Kidney (tissue), 14 donors: ENCODE data around the gene IL3. TPM values are rescaled to one million over a fixed set of nuclear protein-coding genes. Genes with fewer than 3 reads are reported as not detected.

Experiments
- DNase-seq, 5 donors: peaks; one replicate each; pipeline ENCODE4 v3.0.0-alpha.2; 2013 to 2020
- FAIRE-seq: peaks from 2 replicates; lab custom pipeline; 2012; peaks lifted over from hg19 to GRCh38; lab: Jason Lieb, UNC
- H3K27ac ChIP-seq, 2 donors: one replicate each; pipeline ENCODE4 v1.7.0; 2013; ENCODE audit warnings: low read depth in 2 of 2, low read length in 2 of 2, inconsistent platforms in 1 of 2
- H3K27me3 ChIP-seq: one replicate; pipeline ENCODE4 v1.7.1; 2013; ENCODE audit warnings: low read length, inconsistent platforms; ENCODE audit not compliant: control insufficient read depth, insufficient read depth
- H3K36me3 ChIP-seq, 3 donors: one replicate each; pipeline versions ENCODE4 v1.7.0 to v1.7.1; 2013; ENCODE audit warnings: low read length in 3 of 3, control low read depth in 1 of 3, inconsistent platforms in 1 of 3; ENCODE audit not compliant: insufficient read depth in 3 of 3, control insufficient read depth in 2 of 3
- H3K4me1 ChIP-seq, 3 donors: one replicate each; pipeline versions ENCODE4 v1.7.0 to v1.7.1; 2013; ENCODE audit warnings: low read length in 3 of 3, inconsistent platforms in 1 of 3, low read depth in 1 of 3; ENCODE audit not compliant: control insufficient read depth in 2 of 3, insufficient read depth in 2 of 3
- H3K4me3 ChIP-seq, 3 donors: one replicate each; pipeline versions ENCODE4 v1.7.0 to v1.8.1; 2013; ENCODE audit warnings: low read length in 3 of 3, control low read depth in 1 of 3, inconsistent platforms in 1 of 3
- H3K9ac ChIP-seq, 3 donors: one replicate each; pipeline versions ENCODE4 v1.7.0 to v1.7.1; 2013; ENCODE audit warnings: low read length in 3 of 3, control low read depth in 1 of 3, inconsistent platforms in 1 of 3
- H3K9me3 ChIP-seq, 3 donors: one replicate each; pipeline versions ENCODE4 v1.7.0 to v1.7.1; 2013; ENCODE audit warnings: low read length in 3 of 3, control low read depth in 1 of 3, inconsistent platforms in 1 of 3; ENCODE audit not compliant: control insufficient read depth in 2 of 3, insufficient read depth in 1 of 3
- CTCF ChIP-seq: IDR thresholded peaks from 3 replicates; pipeline ENCODE4 v1.5.1; 2012; ENCODE audit warnings: mild to moderate bottlenecking, moderate library complexity, borderline replicate concordance; ENCODE audit not compliant: insufficient read depth; ENCODE audit errors: extremely low read depth
- intact Hi-C: fragments of 100-400 bp; cut with DNase I; formaldehyde crosslinking; loops from one replicate; pipeline ENCODE4 v1.11.1; 2022
- polyA plus RNA-seq: library from polyadenylated mRNA; stranded (reverse); fragments of 350-450 nt; fragmentation: Illumina TruSeq; extraction: RNeasy Lipid Tissue Mini Kit (QIAGEN cat#74804); gene quantifications from one replicate; pipeline ENCODE4 v1.2.3, GENCODE V29; 2014; ENCODE audit warnings: low read depth, low replicate concordance; ENCODE audit not compliant: insufficient read depth
- total RNA-seq: library from RNA; stranded (reverse); fragmentation: NEBNext Ultra II Directional; extraction: Animal tissue kit (Norgen Biotek cat#: 25700); gene quantifications from one replicate; pipeline ENCODE4 v1.2.1, GENCODE V29; 2021
- donor health status: control.
- donor health status: control.
- donor health status: control.
- donor health status: control.
- donor health status: control.
- donor health status: DM: yes; HTN: yes; CAD: no.
- donor health status: Normal renal cell carcinoma (clear cell type).

Gene IL3
- total and polyA plus RNA-seq, 2 donors from 2014 or later = not detected

- H3K27ac ChIP-seq = no peak overlapping the region
- H3K9ac ChIP-seq = no peak overlapping the region
- FAIRE-seq (no peak), DNase-seq (no peak)
- peaks cover 3% of the 10 kb centered on the region for H3K27me3 ChIP-seq
- H3K9me3 ChIP-seq = no peaks in the 10 kb centered on the region
- no peak overlapping the region for H3K4me3 ChIP-seq
- H3K4me1 ChIP-seq = no peaks in the 10 kb centered on the region
- no peak for TF ChIP-seq CTCF
- intact Hi-C loops = no loop called here
- H3K36me3 ChIP-seq = no peaks in the 10 kb centered on the region
Measured at GRCh38 chr5:132016721-132017250, 43.7 kb upstream of the IL3 start.

GRCh38 chr5:132017316-132017715, 43.1 kb upstream of the IL3 start:
- Histone ChIP-seq H3K36me3 (no peaks in the 10 kb centered on the region), H3K9me3 (no peaks in the 10 kb centered on the region), H3K4me1 (no peaks in the 10 kb centered on the region), H3K4me3 (no peak overlapping the region), H3K27me3 (no peaks in the 10 kb centered on the region), H3K9ac (no peak overlapping the region), H3K27ac (no peak overlapping the region)
- FAIRE-seq (no peak), DNase-seq (no peak)
- no peak for TF ChIP-seq CTCF
- intact Hi-C loops = no loop called here

GRCh38 chr5:132017738-132018625, 42.5 kb upstream of the IL3 start:
- H3K9ac ChIP-seq = no peak overlapping the region
- no peaks in the 10 kb centered on the region for H3K4me1 ChIP-seq
- no peak for FAIRE-seq
- no peaks in the 10 kb centered on the region for H3K27me3 ChIP-seq
- H3K27ac ChIP-seq = no peak overlapping the region
- no peak for TF ChIP-seq CTCF
- H3K36me3 ChIP-seq = no peaks in the 10 kb centered on the region
- intact Hi-C loops = no loop called here
- no peak overlapping the region for H3K4me3 ChIP-seq
- peak in 1 of 5 donors; percentile 23 for DNase-seq
- no peaks in the 10 kb centered on the region for H3K9me3 ChIP-seq
